Measurements from ENCODE around the gene ZAP70. TPM values are rescaled to one million over a fixed set of nuclear protein-coding genes. Genes with fewer than 3 reads are reported as not detected.
"Not testable (repeated sequence)": the region's sequence is repeated elsewhere in the genome, so short reads cannot be mapped to it uniquely, and the experiment has no call there.

ZAP70 gene
- total RNA-seq, 4 donors from 2014 or later = 11.5 to 75.1 (median 27.2) TPM

- peak in 1 of 3 donors; percentile 15 for DNase-seq
- TF ChIP-seq CTCF (IDR thresholded peaks at IDR 0.05) (no peak), POLR2A (IDR thresholded peaks at IDR 0.05) (no peak)
- Histone ChIP-seq H3K27me3 (no peaks in the 10 kb centered on the region), H3K4me3 (no peak overlapping the region), H3K9me3 (no peaks in the 10 kb centered on the region), H3K4me1 (peaks cover 0 to 12% (median 0%) of the 10 kb centered on the region in 4 donors), H3K36me3 (no peaks in the 10 kb centered on the region), H3K27ac (no peak overlapping the region)
Measured at GRCh38 chr2:97708608-97709007, 4.8 kb upstream of the ZAP70 start.

GRCh38 chr2:97711394-97711711, 2.0 kb upstream of the ZAP70 start:
- Histone ChIP-seq H3K27me3 (no peaks in the 10 kb centered on the region), H3K4me3 (no peak overlapping the region), H3K36me3 (no peaks in the 10 kb centered on the region), H3K9me3 (no peaks in the 10 kb centered on the region), H3K27ac (no peak overlapping the region), H3K4me1 (peaks cover 0 to 12% (median 0%) of the 10 kb centered on the region in 4 donors)
- TF ChIP-seq CTCF (IDR thresholded peaks at IDR 0.05) (no peak), POLR2A (IDR thresholded peaks at IDR 0.05) (no peak)
- no peak for DNase-seq

GRCh38 chr2:97712175-97712574, 1.2 kb upstream of the ZAP70 start:
- not testable (repeated sequence) for DNase-seq

GRCh38 chr2:97712693-97713295, 582 bp upstream of the ZAP70 start:
- H3K4me3 ChIP-seq = peak overlapping the region in 2 of 4 donors; percentile 18 to 44
- no peaks in the 10 kb centered on the region for H3K27me3 ChIP-seq
- H3K27ac ChIP-seq = peak overlapping the region; percentile 45 to 79 (median 68)
- H3K4me1 ChIP-seq = peaks cover 0 to 5% (median 0%) of the 10 kb centered on the region in 4 donors
- no peaks in the 10 kb centered on the region for H3K9me3 ChIP-seq
- peak in 1 of 3 donors; percentile 48 for DNase-seq
- H3K36me3 ChIP-seq = no peaks in the 10 kb centered on the region
- TF ChIP-seq CTCF (IDR thresholded peaks at IDR 0.05) (no peak), POLR2A (IDR thresholded peaks at IDR 0.05) (no peak)

More at GRCh38 chr2:97712175-97712574, 1.2 kb upstream of the ZAP70 start:
- H3K27ac ChIP-seq = peak overlapping the region in 2 of 4 donors; percentile 75 to 79
- peaks cover 0 to 11% (median 0%) of the 10 kb centered on the region in 4 donors for H3K4me1 ChIP-seq
- not testable (repeated sequence) for H3K27me3 ChIP-seq, H3K36me3 ChIP-seq, H3K4me3 ChIP-seq, H3K9me3 ChIP-seq

GRCh38 chr2:97714084-97714949, 941 bp downstream of the ZAP70 start:
- peak overlapping the region; percentile 61 to 79 (median 68) for H3K27ac ChIP-seq
- no peak for TF ChIP-seq POLR2A (IDR thresholded peaks at IDR 0.05)
- TF ChIP-seq CTCF (IDR thresholded peaks at IDR 0.05) = no peak
- H3K4me3 ChIP-seq = peak overlapping the region; percentile 27 to 44 (median 40)

More at GRCh38 chr2:97714084-97714949, 941 bp downstream of the ZAP70 start:
- Histone ChIP-seq H3K4me1 (no peaks in the 10 kb centered on the region), H3K27me3 (no peaks in the 10 kb centered on the region), H3K36me3 (no peaks in the 10 kb centered on the region), H3K9me3 (no peaks in the 10 kb centered on the region)
- DNase-seq = peak in 1 of 3 donors; percentile 38
